Fibroblast of peridontal ligament (primary cell): ENCODE measurements around the gene KRTAP4-8.
"Not testable (repeated sequence)": the region's sequence is repeated elsewhere in the genome, so short reads cannot be mapped to it uniquely, and the experiment has no call there.

Source experiments
- DNase-seq: peaks from one replicate; pipeline ENCODE4 v3.0.0-alpha.2; 2010; ENCODE audit errors: extremely low read depth

KRTAP4-8 gene

GRCh38 chr17:41098042-41098441, at the start of gene KRTAP4-8:
Gene KRTAP4-8 (minus strand): TSS chr17:41098142. CDS start chr17:41098084, 58 bp downstream.
- DNase-seq, result no peak

GRCh38 chr17:41145261-41145660, 47.3 kb upstream of the KRTAP4-8 start:
- no peak for DNase-seq

GRCh38 chr17:41144846-41145245, 46.9 kb upstream of the KRTAP4-8 start:
- DNase-seq, result no peak

DNA sequence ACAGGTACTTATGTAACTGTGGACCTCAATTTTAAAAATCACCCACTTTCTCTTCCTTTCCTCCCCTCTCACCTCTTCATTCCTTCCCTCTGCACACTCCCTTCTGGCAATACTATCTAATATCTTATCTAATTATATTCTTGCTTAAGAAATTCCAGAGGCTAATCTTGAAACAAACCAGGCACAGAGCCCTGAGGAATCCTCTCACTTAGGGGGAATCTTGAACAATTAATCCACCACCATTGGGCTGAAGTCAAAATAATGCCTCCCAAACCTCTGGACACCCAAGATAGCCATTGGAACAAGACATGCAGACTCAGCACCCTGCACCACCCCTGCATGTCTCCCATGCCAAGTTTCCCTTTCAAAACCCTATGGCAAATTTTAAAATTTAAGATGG, 43.4 kb upstream of the KRTAP4-8 start:
- no peak for DNase-seq

DNA sequence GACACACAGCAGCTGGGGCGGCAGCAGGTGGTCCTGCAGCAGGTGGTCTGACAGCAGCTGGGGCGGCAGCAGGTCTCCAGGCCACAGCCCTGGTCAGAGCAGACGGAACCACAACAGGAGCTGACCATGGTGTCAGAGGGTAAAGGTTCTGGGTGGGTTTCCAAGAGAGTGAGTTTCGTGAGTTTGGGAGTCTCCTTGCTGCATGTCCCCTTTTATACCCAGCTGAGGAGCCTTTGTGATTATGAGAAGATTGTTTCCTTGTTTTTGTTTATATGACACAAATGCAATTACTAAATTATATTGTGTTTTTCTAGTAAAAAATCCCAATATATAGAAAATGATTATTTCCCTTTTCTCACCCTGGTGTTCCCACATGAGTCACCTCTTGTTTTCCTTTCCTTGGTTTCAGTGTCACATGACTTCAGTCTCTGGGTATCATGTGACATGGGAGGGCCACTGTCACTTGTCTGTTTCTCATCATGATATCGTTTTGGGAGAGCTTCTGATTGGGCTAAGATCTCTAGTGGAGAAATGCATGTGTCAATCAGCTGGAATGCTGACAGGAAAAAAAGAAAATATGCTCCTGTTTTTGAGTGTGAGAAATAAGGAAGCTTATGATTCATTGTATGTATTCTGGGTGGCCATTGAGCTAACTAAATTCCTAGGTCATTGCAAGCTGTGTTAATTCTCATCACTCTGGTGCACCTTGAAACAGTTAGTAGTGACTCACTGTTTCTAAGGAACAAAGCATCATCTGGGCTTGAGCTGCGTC, 42.6 kb upstream of the KRTAP4-8 start, which contains the start of gene KRTAP4-6:
TSS of gene KRTAP4-6 (minus strand) at position 185 of the 772 bp plus-strand sequence. CDS start at position 128, 57 bp downstream.
- peak; percentile 76 for DNase-seq

- not testable (repeated sequence) for DNase-seq
Observed at GRCh38 chr17:41139865-41140264, 41.9 kb upstream of the KRTAP4-8 start.

- DNase-seq, result no peak
Observed at GRCh38 chr17:41133880-41134735, 36.2 kb upstream of the KRTAP4-8 start.

DNA sequence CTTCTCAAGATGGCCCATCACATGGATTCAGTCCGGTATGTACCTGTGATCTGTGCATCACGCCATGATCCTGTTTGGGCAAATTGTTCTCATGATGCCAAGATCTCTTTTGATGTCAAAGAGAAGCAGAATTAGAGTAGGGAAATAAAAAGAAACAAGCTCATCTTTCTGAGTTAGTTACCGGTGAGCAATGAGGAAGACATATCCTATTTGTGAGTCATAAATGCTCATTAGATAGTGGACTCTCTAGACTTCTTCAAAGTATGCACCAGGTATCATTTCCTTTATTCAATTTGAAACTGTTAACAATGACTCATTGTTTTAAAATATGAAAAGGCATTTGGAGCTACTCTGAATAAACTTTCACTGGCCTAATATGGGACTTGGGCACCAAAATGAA, 34.0 kb upstream of the KRTAP4-8 start:
- DNase-seq, result no peak

- no peak for DNase-seq
Observed at GRCh38 chr17:41127371-41127770, 29.4 kb upstream of the KRTAP4-8 start.

DNA sequence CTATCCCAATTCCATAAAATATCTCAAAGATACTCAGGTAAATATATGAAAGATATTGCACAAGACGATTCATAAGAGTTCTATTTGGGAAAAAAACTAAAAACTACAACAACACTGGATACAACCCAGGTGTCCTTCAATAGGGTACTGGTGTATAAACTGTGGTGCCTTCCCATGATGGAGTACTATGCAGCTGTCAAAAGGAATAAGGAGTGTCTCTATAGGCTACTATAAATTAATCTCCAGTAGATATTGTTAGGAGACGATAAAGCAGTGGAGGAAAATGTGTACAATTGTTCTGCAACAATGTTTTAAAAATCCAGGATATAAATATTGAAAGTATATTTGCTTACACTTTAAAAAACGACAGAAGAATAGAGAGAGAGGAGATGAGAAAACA, 28.5 kb upstream of the KRTAP4-8 start:
- DNase-seq, result no peak

- DNase-seq, result no peak
Observed at GRCh38 chr17:41125064-41125463, 27.1 kb upstream of the KRTAP4-8 start.

GRCh38 chr17:41123991-41124371, 26.0 kb upstream of the KRTAP4-8 start, which contains the start of gene KRTAP4-12:
Gene KRTAP4-12 (minus strand): TSS chr17:41124182. CDS start chr17:41124122, 60 bp downstream.
- DNase-seq, result not testable (repeated sequence)

GRCh38 chr17:41123292-41123990, 25.5 kb upstream of the KRTAP4-8 start:
- not testable (repeated sequence) for DNase-seq

- no peak for DNase-seq
Observed at GRCh38 chr17:41121742-41122141, 23.8 kb upstream of the KRTAP4-8 start.

- DNase-seq, result not testable (repeated sequence)
Observed at GRCh38 chr17:41119696-41120690, 22.1 kb upstream of the KRTAP4-8 start.

DNA sequence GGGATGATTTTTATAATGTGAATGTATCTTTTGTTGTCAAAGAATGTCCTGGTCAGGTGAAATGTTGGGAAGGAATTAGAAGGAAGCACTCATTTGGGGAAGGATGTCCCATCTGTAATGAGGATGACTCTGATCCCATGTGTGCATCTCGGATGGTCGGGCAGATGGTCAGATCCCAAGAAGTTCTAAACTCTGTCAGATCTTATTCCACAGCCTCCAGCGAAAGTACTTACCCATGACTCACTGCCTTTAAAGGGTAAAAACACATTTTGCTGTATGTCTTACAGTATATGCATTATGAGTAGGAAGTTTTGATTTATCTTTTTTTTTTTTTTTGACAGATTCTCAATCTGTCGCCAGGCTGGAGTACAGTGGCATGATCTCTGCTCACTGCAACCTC, 20.8 kb upstream of the KRTAP4-8 start:
- no peak for DNase-seq

- not testable (repeated sequence) for DNase-seq
Observed at GRCh38 chr17:41117846-41118386, 20.0 kb upstream of the KRTAP4-8 start, which contains the start of gene KRTAP4-11. Gene KRTAP4-11 (minus strand): TSS chr17:41118373. CDS start chr17:41118315, 58 bp downstream.

DNA sequence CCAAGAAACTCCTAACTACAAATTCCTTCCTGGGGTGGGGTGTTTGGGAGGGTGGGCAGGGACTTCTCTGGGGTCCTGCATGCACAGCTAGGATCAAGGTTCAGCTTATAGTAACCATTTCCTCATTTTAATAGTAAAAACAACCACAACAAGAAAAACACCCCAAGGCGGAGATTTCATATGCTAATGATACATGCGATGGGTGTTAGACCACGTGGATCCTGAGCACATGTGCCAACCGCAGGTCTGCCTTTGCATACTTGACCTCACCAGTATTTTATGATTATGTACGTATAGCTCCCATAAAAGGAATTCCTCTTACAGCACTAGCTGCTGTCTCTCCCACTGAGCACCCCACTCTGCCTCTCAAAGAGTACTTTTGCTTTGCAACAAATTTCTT, 18.4 kb upstream of the KRTAP4-8 start:
- DNase-seq, result no peak

GRCh38 chr17:41111151-41111885, 13.4 kb upstream of the KRTAP4-8 start:
- no peak for DNase-seq
